Peyer's patch (tissue), 4 donors: ENCODE results near the gene TXNDC2.

ENCODE experiments used
- CTCF ChIP-seq, 6 experiments: fragments of 450-650 bp in 4 of 6; fragments of 200-600 bp in 2 of 6; sonication (generic) in 1 of 6; IDR thresholded peaks; one replicate each; pipeline ENCODE4 v1.5.1; 2017 to 2019; ENCODE audit warnings: antibody characterized with exemption in 6 of 6, mild to moderate bottlenecking in 3 of 6, moderate library complexity in 1 of 6
- POLR2A ChIP-seq, 2 donors: fragments of 450-650 bp; IDR thresholded peaks; one replicate each; pipeline ENCODE4 v1.5.1; 2017; ENCODE audit warnings: antibody characterized with exemption in 2 of 2, mild to moderate bottlenecking in 2 of 2, moderate library complexity in 2 of 2

GRCh38 chr18:9865764-9866490 lies 19.8 kb upstream of the TXNDC2 start:
- TF ChIP-seq CTCF (IDR thresholded peaks at IDR 0.05): no peak
- no peak for TF ChIP-seq POLR2A (IDR thresholded peaks at IDR 0.05)
